Caco-2 (cell line): ENCODE measurements around the gene RAD51B. TPM values are rescaled to one million over a fixed set of nuclear protein-coding genes. Genes with fewer than 3 reads are reported as not detected.

ENCODE experiments used
- BruUV-seq: library from RNA; stranded (reverse); fragments of 400-500 nt; replicated peaks from 2 replicates; lab custom pipeline; 2021; lab: Mats Ljungman, UMichigan
- CTCF ChIA-PET: fragments of 300-600 bp; sonication (Branson Sonifier 250); formaldehyde crosslinking; loops from one replicate; lab custom pipeline; 2022; ENCODE audit warnings: antibody characterized with exemption; lab: Charles Lee
- POLR2A ChIA-PET: fragments of 300-600 bp; sonication (Branson Sonifier 250); formaldehyde crosslinking; loops from one replicate; lab custom pipeline; 2022; ENCODE audit warnings: antibody characterized with exemption; lab: Charles Lee
- DNase-seq, 2 experiments: peaks; one replicate each; pipeline versions ENCODE4 v3.0.0 to v3.0.0-alpha.2; 2020 to 2022
- H3K27me3 ChIP-seq: replicated peaks from 2 replicates; pipeline ENCODE4 v1.6.0; 2011; ENCODE audit warnings: low read length; ENCODE audit not compliant: control insufficient read depth, insufficient read depth
- H3K36me3 ChIP-seq: 2 replicates; pipeline ENCODE4 v1.5.1; 2011; ENCODE audit warnings: low read length; ENCODE audit not compliant: control insufficient read depth, insufficient read depth
- H3K4me1 ChIP-seq: fragments of 250-450 bp; sonication (Bioruptor Pico); 2 replicates; pipeline ENCODE4 v1.5.1; 2020; ENCODE audit warnings: mild to moderate bottlenecking
- H3K4me3 ChIP-seq: 2 replicates; pipeline ENCODE4 v1.5.1; 2011; ENCODE audit warnings: low read depth, mild to moderate bottlenecking, control low read depth, low read length
- H3K9me3 ChIP-seq: fragments of 250-450 bp; sonication (Bioruptor Pico); 2 replicates; pipeline ENCODE4 v1.5.1; 2020; ENCODE audit warnings: mild to moderate bottlenecking, moderate library complexity
- H3K27ac Mint-ChIP-seq: one replicate; pipeline ENCODE4 v1.8.0; 2022; ENCODE audit warnings: mixed read lengths; ENCODE audit not compliant: unreplicated experiment
- H3K27me3 Mint-ChIP-seq: one replicate; pipeline ENCODE4 v1.8.0; 2022; ENCODE audit warnings: mixed read lengths; ENCODE audit not compliant: insufficient read depth, unreplicated experiment
- H3K36me3 Mint-ChIP-seq: one replicate; pipeline ENCODE4 v1.8.0; 2022; ENCODE audit warnings: mild to moderate bottlenecking, mixed read lengths; ENCODE audit not compliant: insufficient read depth, unreplicated experiment
- H3K4me1 Mint-ChIP-seq: one replicate; pipeline ENCODE4 v1.8.0; 2022; ENCODE audit warnings: low read depth, mixed read lengths; ENCODE audit not compliant: unreplicated experiment
- H3K4me3 Mint-ChIP-seq: one replicate; pipeline ENCODE4 v1.8.0; 2022; ENCODE audit warnings: mild to moderate bottlenecking, moderate library complexity, mixed read lengths; ENCODE audit not compliant: unreplicated experiment
- H3K9me3 Mint-ChIP-seq: one replicate; pipeline ENCODE4 v1.8.0; 2022; ENCODE audit warnings: mixed read lengths; ENCODE audit not compliant: unreplicated experiment
- CTCF ChIP-seq, 2 experiments: fragments of 200-600 bp in 1 of 2; IDR thresholded peaks; 1 replicate in 1 of 2; 2 replicates in 1 of 2; pipeline versions ENCODE4 v1.5.1 to v1.8.0; 2011 to 2022; ENCODE audit warnings: antibody characterized with exemption in 1 of 2, control low read depth in 1 of 2, inconsistent platforms in 1 of 2, low read depth in 1 of 2, low read length in 1 of 2, mild to moderate bottlenecking in 1 of 2, moderate library complexity in 1 of 2; ENCODE audit not compliant: insufficient read depth in 1 of 2, severe bottlenecking in 1 of 2, unreplicated experiment in 1 of 2
- intact Hi-C: fragments of 100-400 bp; cut with micrococcal nuclease; formaldehyde crosslinking; loops from one replicate; pipeline ENCODE4 v1.10.0; 2022; ENCODE audit not compliant: unreplicated experiment
- total RNA-seq: library from RNA; stranded (reverse); gene quantifications from 2 replicates; pipeline ENCODE4 v1.2.3, GENCODE V29; 2022

RAD51B gene
- total RNA-seq, 1 experiment from 2014 or later = 16.7 TPM

- Histone ChIP-seq H3K36me3 (no peaks in the 10 kb centered on the region), H3K4me3 (no peak overlapping the region), H3K27me3 (no peaks in the 10 kb centered on the region), H3K9me3 (no peaks in the 10 kb centered on the region), H3K4me1 (peaks cover 30% of the 10 kb centered on the region)
- intact Hi-C loops = no loop called here
- CTCF ChIA-PET = interaction anchor here (1.4 kb wide), 1 partner anchor 18 kb away, joined by 5 read pairs; no protein-coding TSS in a partner anchor
- Mint-ChIP-seq H3K4me1 (peaks cover 11% of the 10 kb centered on the region), H3K4me3 (no peak overlapping the region), H3K36me3 (peaks cover 5% of the 10 kb centered on the region), H3K27ac (no peak overlapping the region), H3K27me3 (no peaks in the 10 kb centered on the region), H3K9me3 (no peaks in the 10 kb centered on the region)
- no peak for DNase-seq
- TF ChIP-seq CTCF (IDR thresholded peaks at IDR 0.05; ENCODE audit: insufficient read depth in 1 of 2, low read depth in 1 of 2, low read length in 1 of 2, severe bottlenecking in 1 of 2, unreplicated experiment in 1 of 2) = no peak
- BruUV-seq = no TSS peak
- POLR2A ChIA-PET = no interaction called here
These were observed 353.8 kb downstream of the RAD51B start for GRCh38 chr14:68173227-68173972.

GRCh38 chr14:68174446-68174845 is 354.9 kb downstream of the RAD51B start:
- DNase-seq = no peak
- H3K4me3 Mint-ChIP-seq = no peak overlapping the region
- no peak overlapping the region for H3K4me3 ChIP-seq
- H3K36me3 ChIP-seq = no peaks in the 10 kb centered on the region
- H3K4me1 ChIP-seq = peaks cover 27% of the 10 kb centered on the region
- H3K27me3 ChIP-seq = no peaks in the 10 kb centered on the region
- H3K27ac Mint-ChIP-seq = peak overlapping the region; percentile 61
- H3K9me3 Mint-ChIP-seq = no peaks in the 10 kb centered on the region
- no peaks in the 10 kb centered on the region for H3K27me3 Mint-ChIP-seq
- no peaks in the 10 kb centered on the region for H3K9me3 ChIP-seq
- CTCF ChIA-PET = no interaction called here
- intact Hi-C loops = no loop called here
- no TSS peak for BruUV-seq
- no peak for TF ChIP-seq CTCF (IDR thresholded peaks at IDR 0.05; ENCODE audit: insufficient read depth in 1 of 2, low read depth in 1 of 2, low read length in 1 of 2, severe bottlenecking in 1 of 2, unreplicated experiment in 1 of 2)
- POLR2A ChIA-PET = no interaction called here
- H3K4me1 Mint-ChIP-seq = peaks cover 17% of the 10 kb centered on the region
- H3K36me3 Mint-ChIP-seq = peaks cover 5% of the 10 kb centered on the region

GRCh38 chr14:68176687-68177086 is 357.1 kb downstream of the RAD51B start:
- H3K9me3 Mint-ChIP-seq = no peaks in the 10 kb centered on the region
- no peak for TF ChIP-seq CTCF (IDR thresholded peaks at IDR 0.05; ENCODE audit: insufficient read depth in 1 of 2, low read depth in 1 of 2, low read length in 1 of 2, severe bottlenecking in 1 of 2, unreplicated experiment in 1 of 2)
- POLR2A ChIA-PET = no interaction called here
- H3K4me1 Mint-ChIP-seq = peaks cover 17% of the 10 kb centered on the region
- CTCF ChIA-PET = no interaction called here
- H3K36me3 ChIP-seq = no peaks in the 10 kb centered on the region
- no peaks in the 10 kb centered on the region for H3K27me3 Mint-ChIP-seq
- H3K4me3 ChIP-seq = no peak overlapping the region
- DNase-seq = no peak
- BruUV-seq = no TSS peak
- H3K4me1 ChIP-seq = peaks cover 32% of the 10 kb centered on the region
- no peaks in the 10 kb centered on the region for H3K27me3 ChIP-seq
- no peaks in the 10 kb centered on the region for H3K9me3 ChIP-seq
- H3K27ac Mint-ChIP-seq = no peak overlapping the region
- H3K36me3 Mint-ChIP-seq = peaks cover 5% of the 10 kb centered on the region
- intact Hi-C loops = no loop called here
- no peak overlapping the region for H3K4me3 Mint-ChIP-seq
